HG03439 (cell line): Measurements from ENCODE around the gene TPT1.

Experiments used
- ATAC-seq: cut with Tn5 transposase; IDR thresholded peaks from one replicate; pipeline ENCODE4 v1.9.1; 2021; ENCODE audit warnings: mild to moderate bottlenecking, moderate library complexity; ENCODE audit not compliant: unreplicated experiment

TPT1 gene

GRCh38 chr13:45335397-45336024 lies 5.5 kb downstream of the TPT1 start:
- ATAC-seq, result no peak

- no peak for ATAC-seq
These were observed 6.7 kb downstream of the TPT1 start for GRCh38 chr13:45333977-45334922.

GRCh38 chr13:45333251-45333976 lies 7.6 kb downstream of the TPT1 start:
- ATAC-seq, result no peak

- ATAC-seq, result no peak
These were observed 8.2 kb downstream of the TPT1 start for GRCh38 chr13:45332831-45333219.

GRCh38 chr13:45332036-45332830 lies 8.8 kb downstream of the TPT1 start:
- no peak for ATAC-seq

- ATAC-seq, result no peak
These were observed 9.3 kb downstream of the TPT1 start for GRCh38 chr13:45331692-45332035.

GRCh38 chr13:45331123-45331619 lies 9.8 kb downstream of the TPT1 start:
- ATAC-seq, result no peak

- no peak for ATAC-seq
These were observed 12.3 kb downstream of the TPT1 start for GRCh38 chr13:45328661-45329111.

GRCh38 chr13:45327253-45327955 lies 13.6 kb downstream of the TPT1 start:
- no peak for ATAC-seq

- ATAC-seq, result no peak
These were observed 15.2 kb downstream of the TPT1 start for GRCh38 chr13:45325806-45326205.

GRCh38 chr13:45320876-45321629 lies 19.9 kb downstream of the TPT1 start:
- no peak for ATAC-seq

- no peak for ATAC-seq
These were observed 24.0 kb downstream of the TPT1 start for GRCh38 chr13:45316996-45317395.

- ATAC-seq, result no peak
These were observed 24.6 kb downstream of the TPT1 start for GRCh38 chr13:45316338-45316737.

GRCh38 chr13:45315520-45316167 lies 25.3 kb downstream of the TPT1 start:
- ATAC-seq, result no peak

GRCh38 chr13:45314822-45315221 lies 26.2 kb downstream of the TPT1 start:
- no peak for ATAC-seq

- no peak for ATAC-seq
These were observed 30.4 kb downstream of the TPT1 start for GRCh38 chr13:45310341-45311131.

- no peak for ATAC-seq
These were observed 34.0 kb downstream of the TPT1 start for GRCh38 chr13:45306966-45307365.

- no peak for ATAC-seq
These were observed 35.9 kb downstream of the TPT1 start for GRCh38 chr13:45305079-45305478.
